ENCODE data around the gene LRRC71. TPM values are rescaled to one million over a fixed set of nuclear protein-coding genes. Genes with fewer than 3 reads are reported as not detected.

The LRRC71 gene
- polyA plus RNA-seq, 1 of the 3 experiments (the other 2 are of a cell fraction), result 0.03 TPM

DNA sequence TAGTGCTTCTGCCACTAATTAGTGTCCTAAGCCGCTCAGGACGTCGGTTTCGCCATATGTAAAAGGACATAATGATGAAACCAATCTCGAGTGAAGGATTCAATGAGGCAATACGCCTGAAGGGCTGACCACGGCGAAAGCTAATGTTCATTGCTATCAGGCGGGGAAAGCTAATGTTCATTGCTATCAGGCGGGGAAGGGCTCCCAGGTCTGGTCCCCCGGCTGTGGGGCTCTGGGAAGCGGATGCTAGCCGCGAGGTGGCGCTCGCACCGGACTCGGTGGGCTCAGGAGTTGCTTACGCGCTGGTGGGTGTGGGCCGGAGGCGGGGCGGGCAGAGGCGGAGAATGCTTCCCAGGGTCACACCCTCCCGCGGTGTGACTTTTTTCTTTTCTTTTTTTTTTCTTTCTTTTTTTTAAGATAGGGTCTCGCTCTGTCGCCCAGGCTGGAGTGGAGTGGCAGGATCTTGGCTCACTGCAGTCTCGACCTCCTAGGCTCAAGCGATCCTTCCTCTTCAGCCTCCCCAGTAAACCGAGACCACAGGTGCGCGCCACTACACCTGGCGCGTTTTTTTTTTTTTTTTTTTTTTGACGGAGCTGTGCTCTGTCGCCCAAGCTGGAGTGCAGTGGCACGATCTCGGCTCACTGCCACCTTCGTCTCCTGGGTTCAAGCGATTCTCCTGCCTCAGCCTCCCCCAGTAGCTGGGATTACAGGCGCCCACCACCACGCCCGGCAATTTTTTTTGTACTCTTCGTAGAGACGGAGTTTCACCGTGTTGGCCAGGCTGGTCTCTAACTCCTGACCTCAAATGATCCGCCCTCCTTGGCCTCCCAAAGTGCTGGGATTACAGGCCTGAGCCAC lies 28.0 kb upstream of the LRRC71 start:
- no peaks in the 10 kb centered on the region for H3K36me3 ChIP-seq (replicated peaks in 1 of 2; ENCODE audit: control insufficient read depth in 1 of 2, insufficient read depth in 2 of 2, low read length in 1 of 2)
- no peaks in the 10 kb centered on the region for H4K20me1 ChIP-seq (ENCODE audit: insufficient read depth)
- H3K79me2 ChIP-seq (ENCODE audit: insufficient read depth), result no peaks in the 10 kb centered on the region
- H3K4me1 ChIP-seq (ENCODE audit: control insufficient read depth in 1 of 2, insufficient read depth in 2 of 2, low read depth in 1 of 2, low read length in 1 of 2), result peaks cover 23 to 38% of the 10 kb centered on the region in 2 experiments; a peak in 3 of 4 replicates
- no peak overlapping the region; a peak in 1 of 4 replicates for H3K4me3 ChIP-seq (ENCODE audit: low read depth in 2 of 2, low read length in 1 of 2)
- ChIA-PET CTCF (interaction anchor here (0.8 to 21.6 kb wide), 29 partner anchors 8 to 202 kb away, joined by 3 to 455 read pairs (median 7); partner anchors contain the start of genes CRABP2, INSRR, ISG20L2 and METTL25B), POLR2A (interaction anchor here (1.0 to 1.1 kb wide), 2 partner anchors 35 to 53 kb away, joined by 4 to 8 read pairs; no protein-coding TSS in a partner anchor)
- H3K9me2 ChIP-seq, result no peaks in the 10 kb centered on the region
- H3K27me3 ChIP-seq (ENCODE audit: insufficient read depth), result no peaks in the 10 kb centered on the region
- H2AFZ ChIP-seq (ENCODE audit: low read depth), result no peak overlapping the region
- no peak overlapping the region for H3K4me2 ChIP-seq
- no peak overlapping the region for H3K27ac ChIP-seq (ENCODE audit: low read depth in 2 of 2, low read length in 1 of 2)
- peak; percentile 94 for DNase-seq
- peaks cover 37% of the 10 kb centered on the region for H3F3A ChIP-seq (replicated peaks; ENCODE audit: insufficient read depth)
- no peaks in the 10 kb centered on the region for H3K9me3 ChIP-seq
- WGBS (ENCODE audit: low lambda C conversion rate), result 38% methylated on average over 46 of the region's 48 CpGs
- no peak overlapping the region for H3K9ac ChIP-seq
- TF ChIP-seq, protein P1, sequence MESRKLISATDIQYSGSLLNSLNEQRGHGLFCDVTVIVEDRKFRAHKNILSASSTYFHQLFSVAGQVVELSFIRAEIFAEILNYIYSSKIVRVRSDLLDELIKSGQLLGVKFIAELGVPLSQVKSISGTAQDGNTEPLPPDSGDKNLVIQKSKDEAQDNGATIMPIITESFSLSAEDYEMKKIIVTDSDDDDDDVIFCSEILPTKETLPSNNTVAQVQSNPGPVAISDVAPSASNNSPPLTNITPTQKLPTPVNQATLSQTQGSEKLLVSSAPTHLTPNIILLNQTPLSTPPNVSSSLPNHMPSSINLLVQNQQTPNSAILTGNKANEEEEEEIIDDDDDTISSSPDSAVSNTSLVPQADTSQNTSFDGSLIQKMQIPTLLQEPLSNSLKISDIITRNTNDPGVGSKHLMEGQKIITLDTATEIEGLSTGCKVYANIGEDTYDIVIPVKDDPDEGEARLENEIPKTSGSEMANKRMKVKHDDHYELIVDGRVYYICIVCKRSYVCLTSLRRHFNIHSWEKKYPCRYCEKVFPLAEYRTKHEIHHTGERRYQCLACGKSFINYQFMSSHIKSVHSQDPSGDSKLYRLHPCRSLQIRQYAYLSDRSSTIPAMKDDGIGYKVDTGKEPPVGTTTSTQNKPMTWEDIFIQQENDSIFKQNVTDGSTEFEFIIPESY (IDR thresholded peaks at IDR 0.05; ENCODE audit: borderline replicate concordance, low read depth), result no peak
- no peak for TF ChIP-seq TAF1 (IDR thresholded peaks at IDR 0.05; ENCODE audit: borderline replicate concordance, low read depth, low read length)
- peak; percentile 41 for TF ChIP-seq CHD2 (IDR thresholded peaks at IDR 0.05; ENCODE audit: low read length, partially characterized antibody)
- no peak for TF ChIP-seq SIN3A (IDR thresholded peaks at IDR 0.05; ENCODE audit: borderline replicate concordance, low read depth, low read length)
- no peak for TF ChIP-seq JUND (IDR thresholded peaks at IDR 0.05)
- no peak; the same call in 1 of the 2 replicates for TF ChIP-seq RCOR1 (IDR thresholded peaks at IDR 0.05; ENCODE audit: low read length)
- no peak for TF ChIP-seq EP300 (IDR thresholded peaks at IDR 0.05; ENCODE audit: borderline replicate concordance in 1 of 2, low read depth in 1 of 2, low read length in 1 of 2)
- peak; percentile 75 for TF ChIP-seq RAD21 (IDR thresholded peaks at IDR 0.05; ENCODE audit: low read length)
- TF ChIP-seq, protein P2, sequence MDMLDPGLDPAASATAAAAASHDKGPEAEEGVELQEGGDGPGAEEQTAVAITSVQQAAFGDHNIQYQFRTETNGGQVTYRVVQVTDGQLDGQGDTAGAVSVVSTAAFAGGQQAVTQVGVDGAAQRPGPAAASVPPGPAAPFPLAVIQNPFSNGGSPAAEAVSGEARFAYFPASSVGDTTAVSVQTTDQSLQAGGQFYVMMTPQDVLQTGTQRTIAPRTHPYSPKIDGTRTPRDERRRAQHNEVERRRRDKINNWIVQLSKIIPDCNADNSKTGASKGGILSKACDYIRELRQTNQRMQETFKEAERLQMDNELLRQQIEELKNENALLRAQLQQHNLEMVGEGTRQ (IDR thresholded peaks at IDR 0.05; ENCODE audit: borderline replicate concordance, low read depth, low read length), result no peak
- no peak for TF ChIP-seq MEF2A (IDR thresholded peaks at IDR 0.05; ENCODE audit: borderline replicate concordance, low read depth)
- TF ChIP-seq SMC3 (IDR thresholded peaks at IDR 0.05; ENCODE audit: low read depth, low read length), result peak; percentile 95
- TF ChIP-seq FOXJ3 (CRISPR knock-in tag; IDR thresholded peaks at IDR 0.05), result no peak
- no peak for TF ChIP-seq YY1 (IDR thresholded peaks at IDR 0.05; ENCODE audit: low read depth)
- TF ChIP-seq, protein P3, sequence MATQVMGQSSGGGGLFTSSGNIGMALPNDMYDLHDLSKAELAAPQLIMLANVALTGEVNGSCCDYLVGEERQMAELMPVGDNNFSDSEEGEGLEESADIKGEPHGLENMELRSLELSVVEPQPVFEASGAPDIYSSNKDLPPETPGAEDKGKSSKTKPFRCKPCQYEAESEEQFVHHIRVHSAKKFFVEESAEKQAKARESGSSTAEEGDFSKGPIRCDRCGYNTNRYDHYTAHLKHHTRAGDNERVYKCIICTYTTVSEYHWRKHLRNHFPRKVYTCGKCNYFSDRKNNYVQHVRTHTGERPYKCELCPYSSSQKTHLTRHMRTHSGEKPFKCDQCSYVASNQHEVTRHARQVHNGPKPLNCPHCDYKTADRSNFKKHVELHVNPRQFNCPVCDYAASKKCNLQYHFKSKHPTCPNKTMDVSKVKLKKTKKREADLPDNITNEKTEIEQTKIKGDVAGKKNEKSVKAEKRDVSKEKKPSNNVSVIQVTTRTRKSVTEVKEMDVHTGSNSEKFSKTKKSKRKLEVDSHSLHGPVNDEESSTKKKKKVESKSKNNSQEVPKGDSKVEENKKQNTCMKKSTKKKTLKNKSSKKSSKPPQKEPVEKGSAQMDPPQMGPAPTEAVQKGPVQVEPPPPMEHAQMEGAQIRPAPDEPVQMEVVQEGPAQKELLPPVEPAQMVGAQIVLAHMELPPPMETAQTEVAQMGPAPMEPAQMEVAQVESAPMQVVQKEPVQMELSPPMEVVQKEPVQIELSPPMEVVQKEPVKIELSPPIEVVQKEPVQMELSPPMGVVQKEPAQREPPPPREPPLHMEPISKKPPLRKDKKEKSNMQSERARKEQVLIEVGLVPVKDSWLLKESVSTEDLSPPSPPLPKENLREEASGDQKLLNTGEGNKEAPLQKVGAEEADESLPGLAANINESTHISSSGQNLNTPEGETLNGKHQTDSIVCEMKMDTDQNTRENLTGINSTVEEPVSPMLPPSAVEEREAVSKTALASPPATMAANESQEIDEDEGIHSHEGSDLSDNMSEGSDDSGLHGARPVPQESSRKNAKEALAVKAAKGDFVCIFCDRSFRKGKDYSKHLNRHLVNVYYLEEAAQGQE (IDR thresholded peaks at IDR 0.05; ENCODE audit: low read depth, low read length), result no peak
- 0 out of 2 replicates have a peak, but pooled peaks have one; percentile 12 for TF ChIP-seq MAX (IDR thresholded peaks at IDR 0.05; ENCODE audit: low read depth)
- TF ChIP-seq, protein P4, sequence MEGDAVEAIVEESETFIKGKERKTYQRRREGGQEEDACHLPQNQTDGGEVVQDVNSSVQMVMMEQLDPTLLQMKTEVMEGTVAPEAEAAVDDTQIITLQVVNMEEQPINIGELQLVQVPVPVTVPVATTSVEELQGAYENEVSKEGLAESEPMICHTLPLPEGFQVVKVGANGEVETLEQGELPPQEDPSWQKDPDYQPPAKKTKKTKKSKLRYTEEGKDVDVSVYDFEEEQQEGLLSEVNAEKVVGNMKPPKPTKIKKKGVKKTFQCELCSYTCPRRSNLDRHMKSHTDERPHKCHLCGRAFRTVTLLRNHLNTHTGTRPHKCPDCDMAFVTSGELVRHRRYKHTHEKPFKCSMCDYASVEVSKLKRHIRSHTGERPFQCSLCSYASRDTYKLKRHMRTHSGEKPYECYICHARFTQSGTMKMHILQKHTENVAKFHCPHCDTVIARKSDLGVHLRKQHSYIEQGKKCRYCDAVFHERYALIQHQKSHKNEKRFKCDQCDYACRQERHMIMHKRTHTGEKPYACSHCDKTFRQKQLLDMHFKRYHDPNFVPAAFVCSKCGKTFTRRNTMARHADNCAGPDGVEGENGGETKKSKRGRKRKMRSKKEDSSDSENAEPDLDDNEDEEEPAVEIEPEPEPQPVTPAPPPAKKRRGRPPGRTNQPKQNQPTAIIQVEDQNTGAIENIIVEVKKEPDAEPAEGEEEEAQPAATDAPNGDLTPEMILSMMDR (IDR thresholded peaks at IDR 0.05), result peak; percentile 92
